ENCODE data around the gene ETV7.

- TF ChIP-seq PATZ1 (CRISPR knock-in tag; IDR thresholded peaks at IDR 0.05; ENCODE audit: borderline replicate concordance) (no peak), ZFP3 (CRISPR knock-in tag; IDR thresholded peaks at IDR 0.05) (no peak), ZFP30 (CRISPR knock-in tag; IDR thresholded peaks at IDR 0.05) (no peak), ZNF8 (CRISPR knock-in tag; IDR thresholded peaks at IDR 0.05) (no peak), SNAI2 (CRISPR knock-in tag; IDR thresholded peaks at IDR 0.05) (no peak), RARB (CRISPR knock-in tag; IDR thresholded peaks at IDR 0.05) (no peak), ARNTL (CRISPR knock-in tag; IDR thresholded peaks at IDR 0.05; ENCODE audit: borderline replicate concordance, low read depth) (no peak), ZNF70 (CRISPR knock-in tag; IDR thresholded peaks at IDR 0.05) (no peak), PPARA (CRISPR knock-in tag; IDR thresholded peaks at IDR 0.05; ENCODE audit: borderline replicate concordance) (no peak), ZNF565 (CRISPR knock-in tag; conservative IDR thresholded peaks at IDR 0.05; ENCODE audit: low read depth) (no peak), CSRNP3 (CRISPR knock-in tag; IDR thresholded peaks at IDR 0.05) (no peak)
These were observed 41.4 kb upstream of the ETV7 start for GRCh38 chr6:36428911-36429310.
